Mammary epithelial cell (primary cell): ENCODE data around the gene LIN7B.

Experiments used
- EZH2 ChIP-seq: IDR thresholded peaks from 2 replicates; pipeline ENCODE4 v1.6.1; 2012; ENCODE audit warnings: low read length, inconsistent platforms, borderline replicate concordance
- TF ChIP-seq, protein P1 (sequence below), 2 donors: IDR thresholded peaks in 1 of 2; conservative IDR thresholded peaks in 1 of 2; 2 replicates each; pipeline ENCODE4 v1.5.1; 2011 to 2012; ENCODE audit warnings: inconsistent platforms in 2 of 2, low read length in 2 of 2, mild to moderate bottlenecking in 2 of 2, control low read depth in 1 of 2, low read depth in 1 of 2; ENCODE audit not compliant: insufficient read depth in 1 of 2; ENCODE audit errors: extremely low read depth in 1 of 2

GRCh38 chr19:49165865-49166301 lies 51.7 kb downstream of the LIN7B start:
- TF ChIP-seq, protein P1, sequence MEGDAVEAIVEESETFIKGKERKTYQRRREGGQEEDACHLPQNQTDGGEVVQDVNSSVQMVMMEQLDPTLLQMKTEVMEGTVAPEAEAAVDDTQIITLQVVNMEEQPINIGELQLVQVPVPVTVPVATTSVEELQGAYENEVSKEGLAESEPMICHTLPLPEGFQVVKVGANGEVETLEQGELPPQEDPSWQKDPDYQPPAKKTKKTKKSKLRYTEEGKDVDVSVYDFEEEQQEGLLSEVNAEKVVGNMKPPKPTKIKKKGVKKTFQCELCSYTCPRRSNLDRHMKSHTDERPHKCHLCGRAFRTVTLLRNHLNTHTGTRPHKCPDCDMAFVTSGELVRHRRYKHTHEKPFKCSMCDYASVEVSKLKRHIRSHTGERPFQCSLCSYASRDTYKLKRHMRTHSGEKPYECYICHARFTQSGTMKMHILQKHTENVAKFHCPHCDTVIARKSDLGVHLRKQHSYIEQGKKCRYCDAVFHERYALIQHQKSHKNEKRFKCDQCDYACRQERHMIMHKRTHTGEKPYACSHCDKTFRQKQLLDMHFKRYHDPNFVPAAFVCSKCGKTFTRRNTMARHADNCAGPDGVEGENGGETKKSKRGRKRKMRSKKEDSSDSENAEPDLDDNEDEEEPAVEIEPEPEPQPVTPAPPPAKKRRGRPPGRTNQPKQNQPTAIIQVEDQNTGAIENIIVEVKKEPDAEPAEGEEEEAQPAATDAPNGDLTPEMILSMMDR (conservative IDR thresholded peaks at IDR 0.05 in 1 of 2, IDR thresholded peaks at IDR 0.05 in 1 of 2; ENCODE audit: extremely low read depth in 1 of 2, insufficient read depth in 1 of 2, low read depth in 1 of 2, low read length in 2 of 2) = no peak
- TF ChIP-seq EZH2 = no peak
